Colonic mucosa (tissue), 4 donors: ENCODE measurements around the gene NCKAP5. TPM values are rescaled to one million over a fixed set of nuclear protein-coding genes. Genes with fewer than 3 reads are reported as not detected.

Experiments used
- DNase-seq: peaks from one replicate; pipeline ENCODE4 v3.0.0-alpha.2; 2020
- H3K27ac ChIP-seq: fragments of 200-600 bp; one replicate; pipeline ENCODE4 v1.8.0; 2021
- H3K27me3 ChIP-seq: fragments of 200-600 bp; one replicate; pipeline ENCODE4 v1.8.0; 2021
- H3K36me3 ChIP-seq: fragments of 200-600 bp; one replicate; pipeline ENCODE4 v1.8.0; 2021
- H3K4me1 ChIP-seq: fragments of 200-600 bp; one replicate; pipeline ENCODE4 v1.8.0; 2021; ENCODE audit warnings: mild to moderate bottlenecking
- H3K4me3 ChIP-seq: fragments of 200-600 bp; one replicate; pipeline ENCODE4 v1.8.0; 2021
- H3K9ac ChIP-seq, 2 donors: one replicate each; pipeline ENCODE4 v1.7.0; 2013; ENCODE audit warnings: control low read depth in 2 of 2, low read depth in 2 of 2, low read length in 2 of 2
- H3K9me3 ChIP-seq: fragments of 200-600 bp; one replicate; pipeline ENCODE4 v1.8.0; 2021
- CTCF ChIP-seq: fragments of 200-600 bp; IDR thresholded peaks from one replicate; pipeline ENCODE4 v1.8.0; 2022; ENCODE audit warnings: antibody characterized with exemption, mild to moderate bottlenecking
- intact Hi-C: fragments of 100-400 bp; cut with DNase I; formaldehyde crosslinking; loops from one replicate; pipeline ENCODE4 v1.14.1; 2022
- total RNA-seq, 2 donors: library from RNA; stranded (reverse); fragmentation: NEBNext Ultra II Directional in 1 of 2; extraction: Animal tissue kit (Norgen Biotek cat#: 25700) in 1 of 2; gene quantifications; one replicate each; pipeline ENCODE4 v1.2.1, GENCODE V29; 2021
- donor health status: healthy.
- donor health status: DM: no; HTN: no; CAD: no.
- donor health status: DM: no; HTN: no; CAD: no.

The NCKAP5 gene
- total RNA-seq, 2 donors from 2014 or later, result 2.9 to 3.7 TPM

GRCh38 chr2:133249362-133249761, 318.9 kb downstream of the NCKAP5 start:
- DNase-seq, result no peak

GRCh38 chr2:133248264-133248663, 320.0 kb downstream of the NCKAP5 start:
- H3K27me3 ChIP-seq, result no peaks in the 10 kb centered on the region
- no peak overlapping the region for H3K27ac ChIP-seq
- no peaks in the 10 kb centered on the region for H3K36me3 ChIP-seq
- intact Hi-C loops, result no loop called here
- no peaks in the 10 kb centered on the region for H3K4me1 ChIP-seq
- no peak overlapping the region for H3K9ac ChIP-seq
- no peak for TF ChIP-seq CTCF
- H3K4me3 ChIP-seq, result no peak overlapping the region
- no peaks in the 10 kb centered on the region for H3K9me3 ChIP-seq
- DNase-seq, result no peak

More at GRCh38 chr2:133249362-133249761, 318.9 kb downstream of the NCKAP5 start:
- no peaks in the 10 kb centered on the region for H3K36me3 ChIP-seq
- no peaks in the 10 kb centered on the region for H3K27me3 ChIP-seq
- H3K4me1 ChIP-seq, result no peaks in the 10 kb centered on the region
- intact Hi-C loops, result no loop called here
- H3K4me3 ChIP-seq, result no peak overlapping the region
- no peak overlapping the region for H3K9ac ChIP-seq
- no peak overlapping the region for H3K27ac ChIP-seq
- no peaks in the 10 kb centered on the region for H3K9me3 ChIP-seq
- TF ChIP-seq CTCF, result no peak

GRCh38 chr2:133247631-133248030, 320.6 kb downstream of the NCKAP5 start:
- no peak for DNase-seq
- Histone ChIP-seq H3K27ac (no peak overlapping the region), H3K27me3 (no peaks in the 10 kb centered on the region), H3K4me1 (no peaks in the 10 kb centered on the region), H3K4me3 (no peak overlapping the region), H3K9me3 (no peaks in the 10 kb centered on the region), H3K9ac (no peak overlapping the region), H3K36me3 (no peaks in the 10 kb centered on the region)
- no peak for TF ChIP-seq CTCF
- intact Hi-C loops, result no loop called here

- no peak overlapping the region for H3K4me3 ChIP-seq
- H3K4me1 ChIP-seq, result no peaks in the 10 kb centered on the region
- H3K36me3 ChIP-seq, result no peaks in the 10 kb centered on the region
- H3K27me3 ChIP-seq, result no peaks in the 10 kb centered on the region
- no peak overlapping the region for H3K9ac ChIP-seq
- TF ChIP-seq CTCF, result no peak
- no peak overlapping the region for H3K27ac ChIP-seq
- no peak for DNase-seq
- intact Hi-C loops, result no loop called here
- no peaks in the 10 kb centered on the region for H3K9me3 ChIP-seq
Measured at GRCh38 chr2:133241224-133241571, 327.1 kb downstream of the NCKAP5 start.

GRCh38 chr2:133240491-133241223, 327.6 kb downstream of the NCKAP5 start:
- Histone ChIP-seq H3K27ac (no peak overlapping the region), H3K4me3 (no peak overlapping the region), H3K27me3 (no peaks in the 10 kb centered on the region), H3K9ac (no peak overlapping the region), H3K9me3 (no peaks in the 10 kb centered on the region), H3K36me3 (no peaks in the 10 kb centered on the region), H3K4me1 (no peaks in the 10 kb centered on the region)
- DNase-seq, result no peak
- intact Hi-C loops, result no loop called here
- TF ChIP-seq CTCF, result no peak
